ENCODE measurements around the gene FGF5.

- TF ChIP-seq FOXP2 (optimal IDR thresholded peaks at IDR 0.05; ENCODE audit: control extremely low read depth, extremely low read length, insufficient read depth) = no peak
- no peak for TF ChIP-seq EZH2 (IDR thresholded peaks at IDR 0.05)
- TF ChIP-seq POLR2AphosphoS5 (IDR thresholded peaks at IDR 0.05; ENCODE audit: borderline replicate concordance, low read depth, low read length) = no peak
Measured at GRCh38 chr4:80264352-80264647, 2.2 kb upstream of the FGF5 start.
